HEK293 (cell line): Measurements from ENCODE around the gene ASB8.

Experiments used
- CTCF ChIA-PET: fragments of 350-600 bp; formaldehyde crosslinking; extraction: SDS; loops from one replicate; lab custom pipeline; 2021; ENCODE audit warnings: antibody characterized with exemption; lab: Yijun Ruan, JAX
- POLR2A ChIA-PET: fragments of 300-600 bp; formaldehyde crosslinking; extraction: SDS; loops from one replicate; lab custom pipeline; 2020; ENCODE audit warnings: antibody characterized with exemption, inconsistent platforms; lab: Yijun Ruan, JAX
- H3K27ac ChIP-seq: fragments of 200-500 bp; sonication (Bioruptor generic); 2 replicates; pipeline ENCODE4 v1.5.1; 2014; ENCODE audit warnings: low read depth, low read length, control low read depth, inconsistent platforms; ENCODE audit errors: extremely low read depth
- H3K36me3 ChIP-seq, 2 experiments: fragments of 200-500 bp in 1 of 2; sonication (Bioruptor generic) in 1 of 2; 1 replicate in 1 of 2; 2 replicates in 1 of 2; pipeline ENCODE4 v1.5.1; 2014 to 2017; ENCODE audit warnings: inconsistent platforms in 2 of 2, low read length in 2 of 2; ENCODE audit not compliant: control insufficient read depth in 2 of 2, insufficient read depth in 1 of 2
- H3K4me1 ChIP-seq: fragments of 200-500 bp; sonication (Bioruptor generic); 2 replicates; pipeline ENCODE4 v1.5.1; 2014; ENCODE audit warnings: mild to moderate bottlenecking, low read length, inconsistent platforms; ENCODE audit not compliant: control insufficient read depth, insufficient read depth
- H3K4me3 ChIP-seq: 2 replicates; pipeline ENCODE4 v1.5.1; 2011; ENCODE audit warnings: low read depth, mild to moderate bottlenecking, control low read depth, low read length, moderate library complexity
- H3K9me3 ChIP-seq: fragments of 200-500 bp; sonication (Bioruptor generic); 2 replicates; pipeline ENCODE4 v1.5.1; 2014; ENCODE audit warnings: low read depth, low read length, inconsistent platforms; ENCODE audit not compliant: control insufficient read depth, insufficient read depth
- EGR2 ChIP-seq: fragments of 450-650 bp; formaldehyde crosslinking; IDR thresholded peaks from 2 replicates; pipeline ENCODE4 v1.5.1; 2016; ENCODE audit warnings: low read depth, missing biosample characterization, missing genetic modification characterization
- KLF1 ChIP-seq: fragments of 450-650 bp; formaldehyde crosslinking; IDR thresholded peaks from 2 replicates; pipeline ENCODE4 v1.5.1; 2016; ENCODE audit warnings: missing biosample characterization, missing genetic modification characterization
- PRDM1 ChIP-seq: fragments of 450-650 bp; formaldehyde crosslinking; IDR thresholded peaks from 2 replicates; pipeline ENCODE4; 2016; ENCODE audit warnings: missing biosample characterization, missing genetic modification characterization
- REPIN1 ChIP-seq: fragments of 450-650 bp; formaldehyde crosslinking; IDR thresholded peaks from 2 replicates; pipeline ENCODE4 v1.5.1; 2017; ENCODE audit warnings: missing biosample characterization, missing genetic modification characterization, low read depth
- SCRT2 ChIP-seq: fragments of 450-650 bp; formaldehyde crosslinking; IDR thresholded peaks from 2 replicates; pipeline ENCODE4 v1.5.1; 2016; ENCODE audit warnings: missing biosample characterization, missing genetic modification characterization
- ZBTB10 ChIP-seq: fragments of 450-650 bp; formaldehyde crosslinking; IDR thresholded peaks from 2 replicates; pipeline ENCODE4 v1.5.1; 2016; ENCODE audit warnings: missing biosample characterization, missing genetic modification characterization
- ZNF157 ChIP-seq: fragments of 450-650 bp; formaldehyde crosslinking; IDR thresholded peaks from 2 replicates; pipeline ENCODE4 v1.5.1; 2016; ENCODE audit warnings: missing biosample characterization, missing genetic modification characterization
- ZNF202 ChIP-seq: fragments of 450-650 bp; formaldehyde crosslinking; IDR thresholded peaks from 2 replicates; pipeline ENCODE4 v1.5.1; 2016; ENCODE audit warnings: missing biosample characterization, missing genetic modification characterization, borderline replicate concordance
- ZNF211 ChIP-seq: fragments of 450-650 bp; formaldehyde crosslinking; IDR thresholded peaks from 2 replicates; pipeline ENCODE4 v1.5.1; 2016; ENCODE audit warnings: low read depth, missing biosample characterization, missing genetic modification characterization
- ZNF366 ChIP-seq: fragments of 450-650 bp; formaldehyde crosslinking; conservative IDR thresholded peaks from 2 replicates; pipeline ENCODE4 v1.5.1; 2016; ENCODE audit warnings: missing biosample characterization, missing genetic modification characterization
- ZNF449 ChIP-seq: fragments of 450-650 bp; formaldehyde crosslinking; IDR thresholded peaks from 2 replicates; pipeline ENCODE4 v1.5.1; 2017; ENCODE audit warnings: missing biosample characterization, mild to moderate bottlenecking, missing genetic modification characterization, moderate library complexity
- ZNF488 ChIP-seq: fragments of 450-650 bp; formaldehyde crosslinking; IDR thresholded peaks from 2 replicates; pipeline ENCODE4 v1.5.1; 2016; ENCODE audit warnings: missing biosample characterization, missing genetic modification characterization
- ZNF585B ChIP-seq: fragments of 450-650 bp; formaldehyde crosslinking; IDR thresholded peaks from 2 replicates; pipeline ENCODE4 v1.5.1; 2016; ENCODE audit warnings: missing biosample characterization, missing genetic modification characterization
- ZNF600 ChIP-seq: fragments of 450-650 bp; formaldehyde crosslinking; IDR thresholded peaks from 2 replicates; pipeline ENCODE4 v1.5.1; 2016; ENCODE audit warnings: missing biosample characterization, missing genetic modification characterization
- ZNF664 ChIP-seq: fragments of 450-650 bp; formaldehyde crosslinking; IDR thresholded peaks from 2 replicates; pipeline ENCODE4 v1.5.1; 2016; ENCODE audit warnings: missing biosample characterization, missing genetic modification characterization
- ZNF791 ChIP-seq: fragments of 450-650 bp; formaldehyde crosslinking; IDR thresholded peaks from 2 replicates; pipeline ENCODE4 v1.5.1; 2016; ENCODE audit warnings: missing biosample characterization, missing genetic modification characterization

The ASB8 gene

GRCh38 chr12:48122065-48122834 lies 35.1 kb downstream of the ASB8 start:
- H3K36me3 ChIP-seq: peaks cover 3 to 43% of the 10 kb centered on the region in 2 experiments; a peak in 2 of 3 replicates
- no peak overlapping the region for H3K4me3 ChIP-seq
- ChIA-PET POLR2A (interaction anchor here (0.6 kb wide), 1 partner anchor 20 kb away, joined by 3 read pairs; no protein-coding TSS in a partner anchor), CTCF (interaction anchor here (0.9 kb wide), 1 partner anchor 61 kb away, joined by 3 read pairs; the partner anchor contains the start of gene CCDC184)
- H3K27ac ChIP-seq: no peak overlapping the region
- H3K9me3 ChIP-seq: no peaks in the 10 kb centered on the region
- peaks cover 14% of the 10 kb centered on the region for H3K4me1 ChIP-seq
- no peak for TF ChIP-seq ZNF211 (tag by site-specific recombination)
- TF ChIP-seq ZNF366 (tag by site-specific recombination): peak; percentile 27; the same call in 1 of the 2 replicates
- TF ChIP-seq ZNF449 (tag by site-specific recombination): no peak
- TF ChIP-seq ZNF585B (tag by site-specific recombination): no peak
- no peak for TF ChIP-seq ZNF791 (tag by site-specific recombination)
- no peak for TF ChIP-seq ZBTB10 (tag by site-specific recombination)
- peak; percentile 90 for TF ChIP-seq ZNF600 (tag by site-specific recombination)
- no peak for TF ChIP-seq SCRT2 (tag by site-specific recombination)
- TF ChIP-seq ZNF488 (tag by site-specific recombination): no peak
- peak; percentile 25; the same call in 1 of the 2 replicates for TF ChIP-seq KLF1
- no peak for TF ChIP-seq ZNF202 (tag by site-specific recombination)

- H3K27ac ChIP-seq: no peak overlapping the region
- peaks cover 14% of the 10 kb centered on the region for H3K4me1 ChIP-seq
- no peak overlapping the region for H3K4me3 ChIP-seq
- CTCF ChIA-PET: interaction anchor here (0.9 to 1.0 kb wide), 2 partner anchors 11 to 62 kb away, joined by 3 read pairs; partner anchors contain the start of gene CCDC184
- peaks cover 3 to 36% of the 10 kb centered on the region in 2 experiments; a peak in 2 of 3 replicates for H3K36me3 ChIP-seq
- POLR2A ChIA-PET: no interaction called here
- no peaks in the 10 kb centered on the region for H3K9me3 ChIP-seq
- no peak for TF ChIP-seq ZNF202 (tag by site-specific recombination)
Measured at GRCh38 chr12:48121522-48121921, 35.8 kb downstream of the ASB8 start.

- Histone ChIP-seq H3K4me3 (peak overlapping the region; percentile 59), H3K27ac (peak overlapping the region; percentile 32; the same call in 1 of the 2 replicates), H3K9me3 (no peaks in the 10 kb centered on the region), H3K4me1 (peaks cover 14% of the 10 kb centered on the region), H3K36me3 (peaks cover 3 to 25% of the 10 kb centered on the region in 2 experiments; a peak in 2 of 3 replicates)
- CTCF ChIA-PET: interaction anchor here (1.1 to 1.9 kb wide), 3 partner anchors 10 to 156 kb away, joined by 3 to 4 read pairs (median 4); partner anchors contain the start of genes SENP1 and TMEM106C
- POLR2A ChIA-PET: interaction anchor here (0.9 to 2.2 kb wide), 6 partner anchors 14 to 156 kb away, joined by 3 to 24 read pairs (median 6); partner anchors contain the start of genes ASB8, SENP1 and TMEM106C
- TF ChIP-seq PRDM1 (tag by site-specific recombination) (peak; percentile 78), ZNF157 (tag by site-specific recombination) (no peak), REPIN1 (tag by site-specific recombination) (no peak), ZNF664 (tag by site-specific recombination) (no peak), EGR2 (0 out of 2 replicates have a peak, but pooled peaks have one; percentile 22), ZNF488 (tag by site-specific recombination) (no peak)
Measured at GRCh38 chr12:48119834-48120195, 37.5 kb downstream of the ASB8 start.
